Endometrial microvascular endothelial cells (primary cell): ENCODE measurements around the gene GIGYF2. TPM values are rescaled to one million over a fixed set of nuclear protein-coding genes. Genes with fewer than 3 reads are reported as not detected.
"Not testable (repeated sequence)": the region's sequence is repeated elsewhere in the genome, so short reads cannot be mapped to it uniquely, and the experiment has no call there.

Experiments used
- in situ Hi-C: cut with HindIII; loops from 2 replicates; pipeline ENCODE4 v1.10.0; 2017; ENCODE audit warnings: low sequenced_read_pairs, low pct_unique_long_range_greater_than_20kb; ENCODE audit errors: inconsistent ontology term
- total RNA-seq: library from RNA; depleted of rRNA; stranded (reverse); fragments of >200 nt; gene quantifications from one replicate; pipeline ENCODE4 v1.2.3, GENCODE V29; 2015; ENCODE audit errors: inconsistent ontology term

Gene GIGYF2
- total RNA-seq, 1 donor from 2014 or later, result 41.4 TPM

GRCh38 chr2:232683368-232683767, 13.8 kb upstream of the GIGYF2 start:
- in situ Hi-C loops, result no loop called here

- in situ Hi-C loops, result not testable (repeated sequence)
Measured at GRCh38 chr2:232685391-232685790, 11.7 kb upstream of the GIGYF2 start.

- in situ Hi-C loops, result no loop called here
Measured at GRCh38 chr2:232687382-232688160, 9.6 kb upstream of the GIGYF2 start.

GRCh38 chr2:232688201-232688600, 8.9 kb upstream of the GIGYF2 start:
- in situ Hi-C loops, result no loop called here

GRCh38 chr2:232689152-232689910, 7.8 kb upstream of the GIGYF2 start:
- in situ Hi-C loops, result no loop called here

GRCh38 chr2:232691117-232691516, 6.0 kb upstream of the GIGYF2 start:
- in situ Hi-C loops, result not testable (repeated sequence)

- in situ Hi-C loops, result no loop called here
Measured at GRCh38 chr2:232693344-232693743, 3.8 kb upstream of the GIGYF2 start.

GRCh38 chr2:232696609-232697058, 497 bp upstream of the GIGYF2 start:
- in situ Hi-C loops, result no loop called here

GRCh38 chr2:232697807-232698110, 628 bp downstream of the GIGYF2 start:
- in situ Hi-C loops, result no loop called here

- in situ Hi-C loops, result no loop called here
Measured at GRCh38 chr2:232698556-232699091, 1.5 kb downstream of the GIGYF2 start.

GRCh38 chr2:232699110-232699509, 2.0 kb downstream of the GIGYF2 start:
- in situ Hi-C loops, result no loop called here

GRCh38 chr2:232700154-232700553, 3.0 kb downstream of the GIGYF2 start:
- in situ Hi-C loops, result no loop called here

- in situ Hi-C loops, result no loop called here
Measured at GRCh38 chr2:232707076-232707475, 9.9 kb downstream of the GIGYF2 start.

GRCh38 chr2:232713505-232713904, 16.4 kb downstream of the GIGYF2 start:
- in situ Hi-C loops, result no loop called here

- in situ Hi-C loops, result no loop called here
Measured at GRCh38 chr2:232714969-232715368, 17.8 kb downstream of the GIGYF2 start.

GRCh38 chr2:232720056-232720455, 22.9 kb downstream of the GIGYF2 start:
- in situ Hi-C loops, result not testable (repeated sequence)

- in situ Hi-C loops, result no loop called here
Measured at GRCh38 chr2:232721261-232721660, 24.1 kb downstream of the GIGYF2 start.

- in situ Hi-C loops, result no loop called here
Measured at GRCh38 chr2:232721882-232722281, 24.8 kb downstream of the GIGYF2 start.

- in situ Hi-C loops, result no loop called here
Measured at GRCh38 chr2:232723027-232723426, 25.9 kb downstream of the GIGYF2 start.

- in situ Hi-C loops, result no loop called here
Measured at GRCh38 chr2:232728785-232729184, 31.7 kb downstream of the GIGYF2 start.
